Smooth muscle cell (in vitro differentiated cells): ENCODE data around the gene NPAS4. TPM values are rescaled to one million over a fixed set of nuclear protein-coding genes. Genes with fewer than 3 reads are reported as not detected.
"Not testable (repeated sequence)": the region's sequence is repeated elsewhere in the genome, so short reads cannot be mapped to it uniquely, and the experiment has no call there.

Source experiments
- DNase-seq: peaks from one replicate; lab custom pipeline; 2025; ENCODE audit not compliant: unreplicated experiment; lab: John Stamatoyannopoulos, UW
- H2AFZ ChIP-seq: fragments of 200-600 bp; sonication (generic); 2 replicates; pipeline ENCODE4 v1.6.0; 2016; ENCODE audit warnings: antibody characterized with exemption, low read depth, mild to moderate bottlenecking
- H3F3A ChIP-seq: fragments of 200-600 bp; sonication (generic); 2 replicates; pipeline ENCODE4 v1.6.0; 2017; ENCODE audit warnings: antibody characterized with exemption, low read depth
- H3K27ac ChIP-seq: fragments of 200-600 bp; sonication (generic); 2 replicates; pipeline ENCODE4 v1.5.1; 2016; ENCODE audit warnings: low read depth, mild to moderate bottlenecking
- H3K27me3 ChIP-seq: fragments of 200-600 bp; sonication (generic); 2 replicates; pipeline ENCODE4 v1.6.1; 2016; ENCODE audit warnings: low read depth, mild to moderate bottlenecking
- H3K36me3 ChIP-seq: fragments of 200-600 bp; sonication (generic); 2 replicates; pipeline ENCODE4 v1.5.1; 2016; ENCODE audit warnings: low read depth
- H3K4me1 ChIP-seq: fragments of 200-600 bp; sonication (generic); 2 replicates; pipeline ENCODE4 v1.5.1; 2016; ENCODE audit warnings: low read depth
- H3K4me2 ChIP-seq: fragments of 200-600 bp; sonication (generic); 2 replicates; pipeline ENCODE4 v1.6.0; 2016; ENCODE audit warnings: mild to moderate bottlenecking
- H3K4me3 ChIP-seq: fragments of 200-600 bp; sonication (generic); 2 replicates; pipeline ENCODE4 v1.5.1; 2016; ENCODE audit warnings: mild to moderate bottlenecking
- H3K79me2 ChIP-seq: fragments of 200-600 bp; sonication (generic); 2 replicates; pipeline ENCODE4 v1.6.0; 2016; ENCODE audit warnings: low read depth, mild to moderate bottlenecking
- H3K9ac ChIP-seq: fragments of 200-600 bp; sonication (generic); 2 replicates; pipeline ENCODE4 v1.6.0; 2016; ENCODE audit warnings: low read depth
- H3K9me3 ChIP-seq: fragments of 200-600 bp; sonication (generic); replicated peaks from 2 replicates; pipeline ENCODE4 v1.5.1; 2016; ENCODE audit warnings: low read depth
- H4K20me1 ChIP-seq: fragments of 200-600 bp; sonication (generic); 2 replicates; pipeline ENCODE4 v1.6.0; 2016; ENCODE audit warnings: low read depth
- WGBS: methylation state at CpG from one replicate; pipeline ENCODE4 v1.1.7; 2016; ENCODE audit warnings: low lambda C conversion rate; 5-methylcytosine and 5-hydroxymethylcytosine counted together
- polyA plus RNA-seq: library from polyadenylated mRNA; unstranded; fragments of >200 nt; fragmentation: Nextera tagmentation; extraction: Ambion mirVana; gene quantifications from 2 replicates; pipeline ENCODE4 v1.2.1, GENCODE V29; 2016
- total RNA-seq: library from RNA; depleted of rRNA; stranded (reverse); fragments of >200 nt; gene quantifications from 2 replicates; pipeline ENCODE4 v1.2.3, GENCODE V29; 2014
- TF ChIP-seq, protein P1 (sequence below): fragments of 200-600 bp; sonication (generic); IDR thresholded peaks from 2 replicates; pipeline ENCODE4 v1.5.1; 2017; ENCODE audit warnings: borderline replicate concordance, mild to moderate bottlenecking, antibody characterized with exemption; ENCODE audit not compliant: insufficient read depth, poor library complexity, severe bottlenecking

NPAS4 gene
- total and polyA plus RNA-seq, 2 experiments from 2014 or later: 0.58 to 1.1 TPM

DNA sequence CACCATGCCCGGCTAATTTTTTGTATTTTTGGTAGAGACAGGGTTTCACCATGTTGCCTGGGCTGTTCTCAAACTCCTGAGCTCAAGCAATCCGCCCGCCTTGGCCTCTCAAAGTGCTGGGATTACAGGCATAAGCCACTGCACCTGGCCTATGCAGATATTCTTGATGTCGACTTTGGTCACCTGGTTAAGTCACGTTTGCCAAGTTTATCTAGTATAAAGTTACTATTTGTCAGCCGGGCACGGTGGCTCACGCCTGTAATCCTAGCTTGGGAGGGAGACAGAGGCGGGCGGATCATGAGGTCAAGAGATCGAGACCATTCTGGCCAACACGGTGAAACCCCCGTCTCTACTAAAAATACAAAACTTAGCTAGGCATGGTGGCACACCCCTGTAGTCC, 36.5 kb upstream of the NPAS4 start:
- H4K20me1 ChIP-seq, H3K79me2 ChIP-seq, H3K4me3 ChIP-seq, DNase-seq, H3K27me3 ChIP-seq, H3K36me3 ChIP-seq, H3K9ac ChIP-seq, H3F3A ChIP-seq, H3K27ac ChIP-seq, H3K4me2 ChIP-seq, H3K4me1 ChIP-seq, H3K9me3 ChIP-seq, H2AFZ ChIP-seq: not testable (repeated sequence)
- WGBS: 96% methylated on average over 13 of the region's 13 CpGs

DNA sequence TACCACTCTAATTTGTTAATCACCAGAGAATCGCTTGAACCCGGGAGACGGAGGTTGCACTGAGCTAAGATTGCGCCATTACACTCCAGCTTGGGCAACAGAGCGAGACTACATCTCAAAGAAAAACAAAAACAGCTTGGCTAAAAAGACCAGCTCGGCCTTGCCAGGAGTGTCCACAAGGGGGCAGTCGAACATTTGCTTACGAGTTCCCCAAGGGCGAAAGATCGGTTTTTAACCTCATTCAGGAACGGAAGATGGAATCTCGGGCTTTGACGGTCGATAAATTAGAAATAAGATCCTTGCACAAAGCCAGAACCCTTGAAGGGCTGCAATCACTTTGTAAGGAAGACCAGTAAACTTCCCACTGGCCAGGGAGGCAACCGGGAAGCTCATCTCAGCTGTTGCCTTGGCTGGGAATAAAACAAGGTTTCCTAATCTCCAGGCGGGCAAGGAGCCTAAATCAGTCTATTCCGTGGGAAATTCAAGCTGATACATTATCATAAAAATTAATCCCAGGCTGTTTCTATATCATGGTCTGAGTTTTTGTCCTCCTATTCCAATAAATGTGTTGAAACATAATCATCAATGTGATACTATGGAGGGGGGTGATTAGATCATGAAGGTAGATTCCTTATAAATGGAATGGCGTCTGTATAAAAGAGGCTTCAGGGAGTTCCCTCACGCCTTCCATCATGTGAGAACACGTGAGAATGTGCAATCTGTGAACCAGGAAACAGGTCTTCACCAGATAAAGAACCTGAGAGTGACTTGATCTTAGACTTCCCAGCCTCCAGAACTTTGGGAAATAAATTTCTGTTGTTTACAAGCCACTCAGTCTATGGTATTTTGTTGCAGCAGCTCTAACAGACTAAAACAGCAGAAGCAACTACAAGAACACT, 34.4 kb upstream of the NPAS4 start:
- H3K4me3 ChIP-seq: peak overlapping the region; percentile 34
- DNase-seq: peak; percentile 63
- H3K9ac ChIP-seq: no peak overlapping the region
- TF ChIP-seq, protein P1, sequence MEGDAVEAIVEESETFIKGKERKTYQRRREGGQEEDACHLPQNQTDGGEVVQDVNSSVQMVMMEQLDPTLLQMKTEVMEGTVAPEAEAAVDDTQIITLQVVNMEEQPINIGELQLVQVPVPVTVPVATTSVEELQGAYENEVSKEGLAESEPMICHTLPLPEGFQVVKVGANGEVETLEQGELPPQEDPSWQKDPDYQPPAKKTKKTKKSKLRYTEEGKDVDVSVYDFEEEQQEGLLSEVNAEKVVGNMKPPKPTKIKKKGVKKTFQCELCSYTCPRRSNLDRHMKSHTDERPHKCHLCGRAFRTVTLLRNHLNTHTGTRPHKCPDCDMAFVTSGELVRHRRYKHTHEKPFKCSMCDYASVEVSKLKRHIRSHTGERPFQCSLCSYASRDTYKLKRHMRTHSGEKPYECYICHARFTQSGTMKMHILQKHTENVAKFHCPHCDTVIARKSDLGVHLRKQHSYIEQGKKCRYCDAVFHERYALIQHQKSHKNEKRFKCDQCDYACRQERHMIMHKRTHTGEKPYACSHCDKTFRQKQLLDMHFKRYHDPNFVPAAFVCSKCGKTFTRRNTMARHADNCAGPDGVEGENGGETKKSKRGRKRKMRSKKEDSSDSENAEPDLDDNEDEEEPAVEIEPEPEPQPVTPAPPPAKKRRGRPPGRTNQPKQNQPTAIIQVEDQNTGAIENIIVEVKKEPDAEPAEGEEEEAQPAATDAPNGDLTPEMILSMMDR: peak; percentile 96
- H3K4me2 ChIP-seq: peak overlapping the region; percentile 82
- no peaks in the 10 kb centered on the region for H3K27me3 ChIP-seq
- H2AFZ ChIP-seq: peak overlapping the region; percentile 90
- no peaks in the 10 kb centered on the region for H3K4me1 ChIP-seq
- H4K20me1 ChIP-seq: no peaks in the 10 kb centered on the region
- no peaks in the 10 kb centered on the region for H3F3A ChIP-seq
- no peaks in the 10 kb centered on the region for H3K9me3 ChIP-seq
- no peaks in the 10 kb centered on the region for H3K79me2 ChIP-seq
- H3K36me3 ChIP-seq: no peaks in the 10 kb centered on the region
- H3K27ac ChIP-seq: no peak overlapping the region
- WGBS: 17% methylated on average over 20 of the region's 20 CpGs

DNA sequence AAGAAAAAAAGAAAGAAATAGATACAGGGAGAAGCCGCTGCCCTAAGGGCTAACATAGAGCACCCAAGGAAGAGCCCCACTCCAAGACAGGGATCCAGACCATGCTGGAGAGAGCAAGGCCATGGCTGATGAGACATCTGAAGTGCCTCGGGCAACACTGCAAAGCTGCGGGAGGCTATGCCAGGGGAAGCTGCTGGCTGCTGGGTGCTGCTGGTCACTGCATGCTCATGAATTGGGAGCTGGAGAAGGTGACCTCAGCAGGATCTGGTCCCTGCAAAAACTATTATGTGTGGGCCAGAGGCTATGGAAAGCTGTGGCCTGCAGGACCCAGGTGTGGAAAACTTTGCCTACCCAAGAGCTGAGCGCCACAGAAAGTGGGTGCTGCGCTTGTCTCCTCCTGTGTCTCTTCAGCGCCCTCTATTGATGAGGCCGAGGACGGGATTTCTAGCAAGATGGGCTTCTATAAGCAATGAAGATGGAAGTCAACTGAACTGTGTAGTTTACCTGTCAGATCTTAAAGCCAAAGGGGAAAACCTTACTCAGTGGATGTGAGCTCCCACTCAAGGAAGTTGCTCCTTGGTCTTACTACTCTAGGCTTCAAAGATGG, 32.0 kb upstream of the NPAS4 start:
- H2AFZ ChIP-seq: no peak overlapping the region
- H3K79me2 ChIP-seq: no peaks in the 10 kb centered on the region
- no peaks in the 10 kb centered on the region for H3K36me3 ChIP-seq
- H3K4me2 ChIP-seq: no peak overlapping the region
- H3K27ac ChIP-seq: no peak overlapping the region
- H4K20me1 ChIP-seq: no peaks in the 10 kb centered on the region
- no peaks in the 10 kb centered on the region for H3K9me3 ChIP-seq
- no peaks in the 10 kb centered on the region for H3K27me3 ChIP-seq
- TF ChIP-seq, protein P1: peak; percentile 75
- H3K4me3 ChIP-seq: no peak overlapping the region
- 37% methylated on average over 8 of the region's 8 CpGs for WGBS
- H3F3A ChIP-seq: no peaks in the 10 kb centered on the region
- H3K9ac ChIP-seq: no peak overlapping the region
- no peak for DNase-seq
- H3K4me1 ChIP-seq: no peaks in the 10 kb centered on the region

DNA sequence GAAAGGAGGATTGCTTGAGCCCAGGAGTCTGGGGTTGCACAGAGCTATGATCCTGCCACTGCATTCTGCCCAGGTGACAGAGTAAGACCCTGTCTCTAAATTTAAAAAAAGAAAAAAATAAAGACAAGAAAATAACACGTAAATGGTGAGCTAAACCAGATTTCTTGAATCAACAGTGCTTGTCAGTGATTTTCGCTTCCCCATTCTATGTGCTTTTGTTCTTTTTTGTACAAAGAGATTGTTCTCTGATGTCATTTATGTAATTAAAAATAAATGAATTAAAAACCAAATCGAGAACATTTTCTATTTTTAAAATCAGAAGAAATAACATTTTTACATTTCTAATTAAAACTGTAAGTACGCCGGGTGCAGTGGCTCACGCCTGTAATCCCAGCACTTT, 29.5 kb upstream of the NPAS4 start:
- no peaks in the 10 kb centered on the region for H3K36me3 ChIP-seq
- H3K4me2 ChIP-seq: no peak overlapping the region
- no peaks in the 10 kb centered on the region for H3K4me1 ChIP-seq
- H3K79me2 ChIP-seq: no peaks in the 10 kb centered on the region
- DNase-seq: no peak
- no peaks in the 10 kb centered on the region for H3K27me3 ChIP-seq
- no peaks in the 10 kb centered on the region for H4K20me1 ChIP-seq
- H3K27ac ChIP-seq: no peak overlapping the region
- TF ChIP-seq, protein P1: no peak
- no peak overlapping the region for H3K9ac ChIP-seq
- 92% methylated on average over 6 of the region's 6 CpGs for WGBS
- no peak overlapping the region for H2AFZ ChIP-seq
- no peaks in the 10 kb centered on the region for H3K9me3 ChIP-seq
- H3F3A ChIP-seq: no peaks in the 10 kb centered on the region
- no peak overlapping the region for H3K4me3 ChIP-seq
